Measurements from ENCODE around the gene WDR81.

Gene WDR81

DNA sequence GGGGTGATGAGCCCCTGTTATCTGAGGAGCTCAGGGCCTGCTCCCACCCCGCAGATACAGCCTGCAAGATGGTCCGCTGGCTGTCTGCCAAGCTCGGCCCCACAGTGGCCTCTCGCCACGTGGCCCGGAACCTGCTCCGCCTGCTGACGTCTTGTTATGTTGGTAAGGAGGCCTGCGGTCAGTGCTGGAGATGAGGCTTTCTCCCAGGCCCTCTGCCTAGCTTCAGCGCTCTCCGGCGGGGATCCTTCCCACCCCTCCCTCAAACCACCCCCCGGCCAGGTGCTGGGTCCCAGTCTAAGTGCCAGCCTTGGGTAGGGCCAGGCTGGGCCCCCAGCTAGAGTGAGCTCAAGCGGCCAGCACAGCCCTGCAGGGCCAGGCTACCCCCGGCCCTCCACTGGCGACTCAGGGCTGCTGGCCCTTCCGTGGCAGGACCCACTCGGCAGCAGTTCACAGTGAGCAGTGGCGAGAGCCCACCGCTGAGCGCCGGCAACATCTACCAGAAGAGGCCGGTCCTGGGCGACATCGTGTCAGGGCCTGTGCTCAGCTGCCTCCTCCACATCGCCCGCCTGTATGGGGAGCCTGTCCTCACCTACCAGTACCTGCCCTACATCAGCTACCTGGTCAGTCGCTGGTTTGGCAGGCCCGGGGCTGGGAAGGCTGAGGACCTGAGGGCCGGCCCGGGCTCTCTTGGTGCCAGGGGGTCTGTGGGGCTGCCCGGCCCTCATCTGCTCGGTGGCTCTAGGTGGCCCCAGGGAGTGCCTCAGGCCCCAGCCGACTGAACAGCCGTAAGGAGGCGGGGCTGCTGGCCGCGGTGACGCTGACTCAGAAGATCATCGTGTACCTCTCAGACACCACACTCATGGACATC lies 6.1 kb downstream of the WDR81 start:
- no peak overlapping the region for H3K4me3 ChIP-seq (ENCODE audit: low read depth, low read length)
- DNase-seq (ENCODE audit: low read depth, low spot score), result peak; percentile 81
- TF ChIP-seq, protein P1, sequence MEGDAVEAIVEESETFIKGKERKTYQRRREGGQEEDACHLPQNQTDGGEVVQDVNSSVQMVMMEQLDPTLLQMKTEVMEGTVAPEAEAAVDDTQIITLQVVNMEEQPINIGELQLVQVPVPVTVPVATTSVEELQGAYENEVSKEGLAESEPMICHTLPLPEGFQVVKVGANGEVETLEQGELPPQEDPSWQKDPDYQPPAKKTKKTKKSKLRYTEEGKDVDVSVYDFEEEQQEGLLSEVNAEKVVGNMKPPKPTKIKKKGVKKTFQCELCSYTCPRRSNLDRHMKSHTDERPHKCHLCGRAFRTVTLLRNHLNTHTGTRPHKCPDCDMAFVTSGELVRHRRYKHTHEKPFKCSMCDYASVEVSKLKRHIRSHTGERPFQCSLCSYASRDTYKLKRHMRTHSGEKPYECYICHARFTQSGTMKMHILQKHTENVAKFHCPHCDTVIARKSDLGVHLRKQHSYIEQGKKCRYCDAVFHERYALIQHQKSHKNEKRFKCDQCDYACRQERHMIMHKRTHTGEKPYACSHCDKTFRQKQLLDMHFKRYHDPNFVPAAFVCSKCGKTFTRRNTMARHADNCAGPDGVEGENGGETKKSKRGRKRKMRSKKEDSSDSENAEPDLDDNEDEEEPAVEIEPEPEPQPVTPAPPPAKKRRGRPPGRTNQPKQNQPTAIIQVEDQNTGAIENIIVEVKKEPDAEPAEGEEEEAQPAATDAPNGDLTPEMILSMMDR (IDR thresholded peaks at IDR 0.05; ENCODE audit: low read depth, low read length), result no peak
- in situ Hi-C loops (cut with HindIII; ENCODE audit: low sequenced_read_pairs), result no loop called here

DNA sequence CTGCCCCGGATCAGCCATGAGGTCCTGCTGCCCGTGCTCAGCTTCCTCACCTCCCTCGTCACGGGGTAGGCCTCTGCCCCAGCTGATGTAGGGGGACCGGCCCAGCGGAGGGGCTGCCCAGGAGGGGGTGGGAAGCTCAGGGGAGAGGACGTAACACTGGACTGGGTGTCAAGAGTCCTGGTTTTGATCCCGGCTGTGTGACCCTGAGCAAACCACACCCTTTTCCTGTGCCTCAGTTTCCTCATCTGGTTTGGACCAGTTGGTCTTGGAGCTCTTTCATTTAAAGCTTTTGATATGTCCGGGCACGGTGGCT lies 6.6 kb downstream of the WDR81 start:
- in situ Hi-C loops (cut with HindIII; ENCODE audit: low sequenced_read_pairs), result no loop called here
- TF ChIP-seq, protein P1 (IDR thresholded peaks at IDR 0.05; ENCODE audit: low read depth, low read length), result no peak
- no peak for DNase-seq (ENCODE audit: low read depth, low spot score)
- H3K4me3 ChIP-seq (ENCODE audit: low read depth, low read length), result no peak overlapping the region

DNA sequence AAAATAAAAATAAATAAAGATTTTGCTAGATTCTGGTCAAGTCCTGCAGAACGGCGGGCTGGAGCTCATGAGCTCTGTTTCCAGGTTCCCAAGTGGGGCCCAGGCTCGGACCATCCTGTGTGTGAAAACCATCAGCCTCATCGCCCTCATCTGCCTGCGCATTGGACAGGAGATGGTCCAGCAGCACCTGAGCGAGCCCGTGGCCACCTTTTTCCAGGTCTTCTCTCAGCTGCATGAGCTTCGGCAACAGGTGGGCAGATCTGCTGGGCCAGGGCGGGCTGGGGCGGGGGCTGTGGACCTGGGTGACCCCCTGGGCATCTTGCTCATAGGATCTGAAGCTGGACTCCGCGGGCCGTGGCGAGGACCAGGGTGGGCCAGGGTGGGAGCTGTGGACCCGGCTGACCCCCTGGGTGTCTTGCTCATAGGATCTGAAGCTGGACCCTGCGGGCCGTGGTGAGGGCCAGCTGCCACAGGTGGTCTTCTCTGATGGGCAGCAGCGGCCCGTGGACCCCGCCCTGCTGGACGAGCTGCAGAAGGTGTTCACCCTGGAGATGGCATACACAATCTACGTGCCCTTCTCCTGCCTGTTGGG lies 7.8 kb downstream of the WDR81 start:
- in situ Hi-C loops (cut with HindIII; ENCODE audit: low sequenced_read_pairs), result no loop called here
- TF ChIP-seq, protein P1 (IDR thresholded peaks at IDR 0.05; ENCODE audit: low read depth, low read length), result no peak
- DNase-seq (ENCODE audit: low read depth, low spot score), result no peak
- no peak overlapping the region for H3K4me3 ChIP-seq (ENCODE audit: low read depth, low read length)

DNA sequence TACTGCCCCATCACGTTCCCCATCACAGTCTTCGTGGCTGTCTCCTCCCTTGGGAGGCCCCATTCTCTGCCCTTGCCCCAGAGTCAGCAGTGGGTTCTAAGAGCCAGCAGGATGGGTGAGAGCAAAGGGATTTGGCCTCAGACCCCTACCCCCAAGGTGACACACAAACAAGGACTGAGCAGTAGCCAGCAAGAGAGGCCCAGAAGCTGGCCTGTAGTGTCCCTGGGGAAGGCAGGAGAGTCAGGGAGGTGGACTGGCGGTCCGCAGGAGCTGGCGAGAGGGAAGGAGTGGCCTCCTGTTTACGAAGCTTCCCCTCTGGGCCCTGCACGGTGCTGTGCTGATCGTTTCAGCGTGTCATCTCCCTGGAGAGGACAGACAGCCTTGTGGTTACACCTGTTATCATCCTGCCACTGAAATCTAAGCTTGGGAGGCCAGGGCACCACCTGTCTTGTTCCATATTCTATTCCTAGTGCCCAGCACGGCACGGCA lies 8.4 kb downstream of the WDR81 start:
- in situ Hi-C loops (cut with HindIII; ENCODE audit: low sequenced_read_pairs), result no loop called here
- TF ChIP-seq, protein P1 (IDR thresholded peaks at IDR 0.05; ENCODE audit: low read depth, low read length), result no peak
- no peak for DNase-seq (ENCODE audit: low read depth, low spot score)
- no peak overlapping the region for H3K4me3 ChIP-seq (ENCODE audit: low read depth, low read length)

DNA sequence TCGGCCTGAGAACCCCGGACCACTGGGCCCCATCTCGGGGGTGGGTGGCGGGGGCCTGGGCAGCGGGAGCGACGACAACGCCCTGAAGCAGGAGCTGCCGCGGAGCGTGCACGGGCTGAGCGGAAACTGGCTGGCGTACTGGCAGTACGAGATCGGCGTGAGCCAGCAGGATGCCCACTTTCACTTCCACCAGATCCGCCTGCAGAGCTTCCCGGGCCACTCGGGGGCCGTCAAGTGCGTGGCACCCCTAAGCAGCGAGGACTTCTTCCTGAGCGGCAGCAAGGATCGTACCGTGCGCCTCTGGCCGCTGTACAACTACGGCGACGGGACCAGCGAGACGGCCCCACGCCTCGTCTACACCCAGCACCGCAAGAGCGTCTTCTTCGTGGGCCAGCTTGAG lies 9.3 kb downstream of the WDR81 start:
- DNase-seq (ENCODE audit: low read depth, low spot score), result no peak
- no peak overlapping the region for H3K4me3 ChIP-seq (ENCODE audit: low read depth, low read length)
- TF ChIP-seq, protein P1 (IDR thresholded peaks at IDR 0.05; ENCODE audit: low read depth, low read length), result no peak
- in situ Hi-C loops (cut with HindIII; ENCODE audit: low sequenced_read_pairs), result no loop called here

DNA sequence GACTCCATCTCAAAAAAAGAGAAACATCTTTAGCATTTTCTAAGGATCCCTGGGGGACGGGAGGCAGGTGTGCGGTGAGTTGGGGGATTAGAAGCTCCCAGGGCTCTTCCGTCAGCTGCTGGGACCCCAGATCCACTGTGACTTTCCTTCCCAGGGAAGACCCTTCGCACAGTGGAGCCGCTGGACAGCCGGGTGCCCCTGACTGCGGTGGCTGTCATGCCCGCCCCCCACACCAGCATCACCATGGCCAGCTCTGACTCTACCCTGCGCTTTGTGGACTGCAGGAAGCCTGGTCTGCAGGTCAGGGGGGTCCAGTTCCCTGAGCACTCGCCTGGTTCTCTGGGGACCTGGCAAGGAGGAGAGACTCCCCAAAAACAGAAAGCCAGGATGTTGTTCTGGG lies 10.9 kb downstream of the WDR81 start:
- TF ChIP-seq, protein P1 (IDR thresholded peaks at IDR 0.05; ENCODE audit: low read depth, low read length), result no peak
- H3K4me3 ChIP-seq (ENCODE audit: low read depth, low read length), result no peak overlapping the region
- no peak for DNase-seq (ENCODE audit: low read depth, low spot score)
- in situ Hi-C loops (cut with HindIII; ENCODE audit: low sequenced_read_pairs), result no loop called here

Measured in astrocyte of the spinal cord (primary cell).